ENCODE results near the gene STAT1.

The STAT1 gene

DNA sequence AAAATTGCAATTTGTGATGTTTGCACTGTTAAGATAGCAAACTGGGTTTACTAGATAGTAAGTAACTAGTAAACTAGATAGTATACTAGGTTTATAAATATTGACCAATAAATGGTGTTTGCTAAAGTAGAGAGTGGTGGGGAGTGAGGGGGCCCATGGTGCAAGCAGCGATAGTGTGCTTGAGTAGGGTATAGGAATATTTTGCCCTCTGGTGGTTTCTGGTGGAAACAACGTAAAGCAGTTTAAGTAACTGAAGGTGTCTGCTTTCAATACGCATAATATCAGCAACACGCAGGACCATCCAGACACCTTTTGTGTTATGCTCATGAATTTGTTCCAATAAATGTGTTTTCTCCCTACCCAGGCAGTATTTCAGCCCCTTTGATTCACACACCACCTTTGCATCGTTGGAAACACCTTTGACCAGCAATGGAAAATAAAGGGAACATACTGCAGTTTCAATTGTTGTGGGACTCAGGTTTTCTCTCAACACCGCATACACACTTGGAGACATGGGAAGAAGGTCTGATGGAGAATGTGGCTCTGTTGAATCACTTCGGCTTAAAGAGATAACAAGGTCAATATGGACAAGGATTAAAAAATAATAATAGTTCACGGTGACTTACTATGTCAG is 16.7 kb upstream of the STAT1 start:
- peak; percentile 28 for DNase-seq

DNA sequence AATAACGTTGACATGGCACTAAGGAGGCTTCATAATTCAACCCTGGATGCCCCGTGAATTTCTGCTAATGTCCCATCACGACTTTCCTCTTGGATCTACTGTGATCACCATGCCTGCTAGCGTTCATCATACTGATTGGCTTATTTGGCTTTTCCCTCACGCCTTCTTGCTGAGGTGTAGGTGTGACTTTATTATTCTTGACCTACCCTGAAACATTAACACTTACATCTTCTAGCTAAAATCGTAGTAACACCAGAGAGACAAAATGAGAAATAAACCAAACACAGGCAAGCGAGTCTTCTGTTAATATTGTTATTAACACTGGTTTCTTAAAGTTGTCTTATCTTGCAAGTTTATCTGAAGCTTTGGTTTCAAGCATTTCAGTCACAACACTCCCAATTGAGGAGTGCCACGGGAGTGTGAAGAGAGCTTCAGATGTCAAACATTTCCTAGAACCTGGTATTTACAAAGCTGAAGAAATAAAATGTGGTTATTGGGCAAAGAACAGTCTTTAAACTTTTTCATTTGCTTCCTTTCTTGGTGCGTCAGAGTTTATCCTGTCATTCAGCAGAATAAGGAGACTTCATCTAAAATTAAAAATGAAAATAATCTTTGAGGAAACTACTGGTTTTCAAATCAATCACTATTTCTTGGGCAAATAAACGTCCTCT is 15.4 kb upstream of the STAT1 start:
- DNase-seq, result no peak

DNA sequence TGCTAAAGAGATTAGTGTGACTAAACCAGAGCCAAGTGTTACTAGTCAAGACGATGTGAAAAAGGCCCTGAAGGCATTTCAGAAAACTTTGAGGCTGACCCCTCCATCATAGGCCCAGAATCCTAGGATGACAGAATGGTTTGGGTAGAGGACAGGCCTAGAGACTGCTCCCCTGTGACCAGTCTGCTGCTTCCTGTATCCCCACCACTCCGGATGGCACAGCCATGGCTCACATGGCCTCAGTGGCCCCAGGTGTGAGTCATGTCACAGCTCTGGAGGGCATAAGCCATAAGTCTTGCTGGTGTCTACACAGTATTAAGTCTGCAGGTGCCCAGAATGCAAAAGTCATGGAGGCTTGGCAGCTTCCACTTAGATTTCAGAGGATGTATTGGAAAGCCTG is 12.4 kb upstream of the STAT1 start:
- DNase-seq, result no peak

GRCh38 chr2:191025135-191025534 is 11.2 kb upstream of the STAT1 start:
- DNase-seq, result no peak

GRCh38 chr2:191023235-191023679 is 9.3 kb upstream of the STAT1 start:
- no peak for DNase-seq

- DNase-seq, result no peak
Observed at GRCh38 chr2:191020742-191021381, 6.9 kb upstream of the STAT1 start.

DNA sequence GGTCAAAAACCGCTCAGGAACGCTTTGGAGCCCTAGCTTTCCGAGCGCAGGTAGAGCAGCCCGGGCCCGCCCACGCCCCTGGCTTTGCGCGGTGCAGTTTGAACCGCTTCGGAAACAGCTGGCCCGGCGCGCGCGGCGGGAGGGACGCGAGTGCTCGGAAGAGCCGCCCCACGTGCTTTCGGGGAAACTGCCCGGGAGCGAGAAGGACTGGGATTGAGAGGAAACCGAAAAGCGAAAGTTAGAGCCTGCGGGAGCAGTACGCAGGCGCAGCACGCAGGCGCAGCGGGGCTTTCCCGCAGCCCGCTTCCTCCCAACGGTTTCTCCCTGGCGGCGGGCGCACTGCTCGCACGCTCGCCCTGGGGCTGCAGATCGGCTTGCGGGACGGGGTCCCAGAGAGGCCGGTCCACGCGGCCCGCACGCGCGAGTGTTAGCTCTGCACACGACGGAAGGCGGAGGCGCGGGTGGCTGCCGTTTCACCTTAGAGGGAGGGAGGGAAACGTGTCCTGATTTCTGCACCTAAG is 6.3 kb upstream of the STAT1 start:
- peak; percentile 88 for DNase-seq

DNA sequence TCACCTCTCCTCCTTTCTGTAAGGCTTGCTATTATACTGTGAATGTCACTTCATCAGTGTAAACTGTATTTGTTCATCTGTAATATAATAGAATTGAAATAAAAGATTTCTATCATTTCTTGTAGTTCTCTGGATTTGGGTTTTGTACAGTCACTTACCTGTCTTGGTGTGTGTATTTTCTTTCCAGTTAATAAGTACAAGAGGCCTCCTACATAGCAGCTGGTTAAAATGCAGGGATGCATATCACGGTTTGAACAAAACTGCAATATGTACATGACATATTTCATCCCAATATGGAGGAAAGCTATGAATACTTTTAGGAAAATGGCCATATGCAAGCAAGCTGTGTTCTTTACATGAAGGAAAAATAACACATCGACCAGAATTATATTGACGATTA is 5.4 kb upstream of the STAT1 start:
- DNase-seq, result no peak

DNA sequence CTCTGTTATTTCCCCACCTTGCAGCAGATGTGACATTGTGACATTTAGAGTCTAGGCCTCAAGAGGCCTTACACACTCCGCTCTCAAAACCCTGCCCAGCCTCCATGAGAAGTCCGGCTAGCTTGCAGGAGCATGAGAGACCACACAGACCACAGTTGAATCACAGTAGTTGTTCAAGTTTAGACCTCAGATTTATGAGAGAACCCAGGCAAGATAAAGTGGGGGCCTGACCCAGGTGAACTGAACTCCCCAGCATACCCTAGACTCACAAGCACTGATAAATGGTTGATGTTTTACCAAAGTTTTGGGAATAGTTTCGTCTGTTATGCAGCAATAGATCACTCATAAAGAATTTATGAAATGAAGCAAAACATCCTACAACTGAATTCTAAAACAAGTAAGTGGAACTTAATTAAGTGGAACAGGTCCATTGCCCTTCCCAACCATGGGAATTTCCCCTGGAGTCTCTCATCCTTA is 4.7 kb upstream of the STAT1 start:
- DNase-seq, result no peak

GRCh38 chr2:191018048-191018447 is 4.1 kb upstream of the STAT1 start:
- DNase-seq, result no peak

DNA sequence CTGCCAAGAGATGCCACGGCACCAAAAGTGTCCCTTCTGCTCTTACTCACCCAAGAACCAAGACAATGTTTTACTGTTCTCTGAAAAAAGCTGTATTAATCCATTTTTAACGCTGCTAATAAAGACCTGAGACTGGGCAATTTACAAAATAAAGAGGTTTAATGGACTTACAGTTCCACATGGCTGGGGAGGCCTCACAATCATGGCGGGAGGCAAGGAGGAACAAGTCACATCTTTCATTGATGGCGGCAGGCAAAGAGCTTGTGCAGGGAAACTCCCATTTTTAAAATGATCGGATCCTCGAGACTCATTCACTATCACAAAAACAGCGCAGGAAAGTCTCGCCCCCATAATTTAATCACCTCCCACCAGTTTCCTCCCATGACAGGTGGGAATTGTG is 1.9 kb upstream of the STAT1 start:
- no peak for DNase-seq

DNA sequence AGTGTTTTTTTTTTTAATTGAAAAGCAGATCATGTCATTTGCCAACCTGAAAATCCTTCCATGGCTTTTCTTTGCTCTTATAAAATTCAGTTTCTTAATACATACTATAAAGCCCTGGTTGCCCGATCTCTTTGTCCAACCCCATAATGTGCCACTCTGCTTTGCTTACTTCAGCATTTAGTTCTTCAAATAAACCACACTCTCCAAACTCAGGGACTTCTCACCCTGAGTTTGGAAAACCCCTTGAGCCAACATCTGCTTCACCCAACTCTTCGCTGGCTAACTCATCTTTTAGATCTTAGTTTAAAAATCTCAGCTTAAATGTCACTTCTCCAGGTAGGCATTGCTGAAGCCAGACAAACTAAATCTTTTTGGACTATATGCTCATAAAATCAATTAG is 1.3 kb upstream of the STAT1 start:
- no peak for DNase-seq

DNA sequence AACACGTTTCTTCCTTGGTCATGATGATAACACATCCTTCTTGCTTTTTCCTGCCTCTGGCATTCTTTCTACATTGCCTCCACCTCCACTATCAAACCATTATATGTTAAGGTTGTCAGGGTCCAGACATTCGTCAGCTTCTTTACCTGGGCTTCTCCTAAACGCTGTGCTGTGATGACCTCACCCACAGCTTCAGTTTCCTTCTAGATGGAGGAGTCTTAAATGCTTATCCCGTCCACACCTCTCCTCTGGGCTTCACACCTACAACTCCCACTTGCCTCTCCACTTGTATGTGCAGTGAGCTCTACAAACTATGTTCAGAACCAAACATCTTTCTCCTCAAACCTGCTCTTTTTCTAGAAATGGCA is 666 bp upstream of the STAT1 start:
- no peak for DNase-seq

DNA sequence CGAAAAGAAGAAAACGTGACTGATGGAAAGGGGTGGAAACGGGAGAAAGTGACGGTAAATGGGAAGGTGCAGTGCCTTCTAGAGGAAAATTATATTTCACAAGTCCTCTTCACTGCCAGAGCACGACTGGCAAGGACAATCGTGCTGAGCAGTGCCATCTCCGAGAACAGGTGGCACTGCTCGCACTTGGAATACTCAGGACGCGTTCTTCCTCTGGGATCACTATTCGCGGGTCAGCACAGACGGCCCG is 364 bp downstream of the STAT1 start:
- no peak for DNase-seq

DNA sequence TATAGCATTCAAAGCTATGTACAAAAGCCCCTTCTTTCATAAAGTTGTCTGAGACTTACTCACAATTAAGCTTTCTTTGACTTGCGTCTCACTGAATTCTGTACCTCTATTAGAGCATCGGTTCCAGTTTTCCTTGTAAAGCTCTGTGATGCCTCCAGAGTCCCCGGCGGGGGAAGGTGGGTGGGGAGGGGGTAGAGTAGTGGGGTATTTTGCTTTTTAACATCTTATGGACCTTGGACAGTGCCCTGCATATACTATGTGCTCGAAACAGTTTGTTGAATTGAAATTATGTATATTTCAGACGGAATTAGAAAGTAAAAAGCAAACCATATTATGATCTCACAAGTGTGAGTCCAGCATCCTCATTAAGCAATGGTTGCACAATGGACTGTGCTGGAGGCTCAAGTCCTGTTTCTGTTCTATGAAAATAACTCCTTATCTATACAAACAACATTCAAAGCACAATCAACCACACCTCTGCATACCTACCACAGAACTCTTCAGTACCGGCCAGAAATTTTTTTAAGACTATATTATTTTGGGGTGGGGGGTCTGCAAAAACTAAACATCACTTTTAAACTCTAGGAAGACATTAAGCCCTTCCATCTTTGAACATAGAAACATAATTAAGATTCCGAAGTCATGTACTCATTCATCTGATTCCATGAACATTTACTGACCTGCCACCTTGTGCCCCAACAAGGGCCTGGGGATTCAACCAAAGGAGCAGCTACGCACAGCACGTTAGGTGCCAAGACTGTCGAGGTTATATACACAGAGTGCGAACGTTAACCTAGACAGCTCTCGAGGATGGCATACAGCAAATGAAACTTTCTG is 908 bp downstream of the STAT1 start:
- no peak for DNase-seq

GRCh38 chr2:191012346-191012745 is 1.6 kb downstream of the STAT1 start:
- no peak for DNase-seq

GRCh38 chr2:191010887-191011885 is 2.8 kb downstream of the STAT1 start:
- DNase-seq, result no peak

DNA sequence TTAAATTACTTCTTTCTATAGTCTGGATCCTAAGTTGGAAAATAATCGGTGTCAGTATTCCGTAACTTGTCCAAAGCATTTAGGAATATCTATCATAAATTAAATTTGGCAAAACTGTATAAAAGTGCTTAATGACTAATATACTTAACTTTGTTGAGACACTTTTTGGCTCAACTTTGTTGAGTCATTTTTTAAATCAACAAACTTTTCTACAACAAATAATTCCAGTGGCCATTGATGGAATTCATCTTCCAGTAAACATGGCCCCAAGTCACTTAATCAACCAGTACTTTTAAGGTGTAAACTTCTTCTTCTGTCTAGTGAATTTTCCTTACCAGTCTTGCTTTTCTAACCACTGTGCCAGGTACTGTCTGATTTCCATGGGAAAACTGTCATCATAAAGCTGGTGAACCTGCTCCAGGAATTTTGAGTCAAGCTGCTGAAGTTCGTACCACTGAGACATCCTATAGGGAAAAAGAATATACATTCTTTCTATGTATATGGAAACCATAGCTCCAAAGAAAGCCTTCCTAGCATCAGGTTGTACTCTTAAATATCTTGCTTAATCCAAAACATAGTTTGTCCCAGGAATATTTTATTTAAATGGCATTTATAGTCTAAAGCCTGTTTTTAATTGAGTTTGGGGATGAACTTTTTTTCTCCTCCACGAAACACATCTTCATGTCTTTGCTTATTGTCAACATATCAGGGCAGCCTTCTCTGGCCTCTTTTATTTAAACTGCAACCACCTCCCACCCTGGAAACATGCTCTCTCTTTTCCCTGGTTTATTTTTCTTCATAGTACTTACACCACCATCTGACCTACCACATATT is 4.2 kb downstream of the STAT1 start:
- DNase-seq, result no peak

DNA sequence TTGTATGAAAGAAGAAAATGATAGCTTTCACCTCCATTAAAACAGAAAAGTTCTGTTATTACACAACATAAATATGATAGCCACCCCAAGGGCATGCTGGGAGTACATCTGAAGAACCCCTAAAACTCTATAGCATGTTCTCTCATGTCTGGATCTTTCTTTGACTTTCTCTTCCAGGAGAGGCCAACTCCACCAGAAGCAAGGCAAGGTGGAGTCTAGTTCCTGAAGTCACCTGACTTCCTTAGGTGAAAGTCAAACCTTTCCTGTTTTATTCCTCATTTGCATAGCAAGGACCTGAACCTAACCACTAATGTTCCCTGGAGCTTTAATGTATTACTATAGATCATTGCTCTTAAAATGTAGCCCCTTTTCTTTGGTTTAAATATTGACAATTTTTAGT is 5.7 kb downstream of the STAT1 start:
- no peak for DNase-seq

GRCh38 chr2:191006997-191007783 is 6.8 kb downstream of the STAT1 start:
- DNase-seq, result no peak

All from NCI-H1048 (cell line).